Spinal cord (tissue), 10 donors: Measurements from ENCODE around the gene EPHA7. TPM values are rescaled to one million over a fixed set of nuclear protein-coding genes. Genes with fewer than 3 reads are reported as not detected.

Source experiments
- DNase-seq, 6 donors: peaks; one replicate each; pipeline versions ENCODE4 v3.0.0 to v3.0.0-alpha.2; 2013 to 2015; ENCODE audit warnings: low spot score in 6 of 6, low read depth in 4 of 6
- H3K27ac ChIP-seq: one replicate; pipeline ENCODE4 v1.5.1; 2013; ENCODE audit warnings: low read depth, low read length, control low read depth
- H3K27me3 ChIP-seq: one replicate; pipeline ENCODE4 v1.6.1; 2013; ENCODE audit warnings: low read length; ENCODE audit not compliant: control insufficient read depth, insufficient read depth
- H3K36me3 ChIP-seq: one replicate; pipeline ENCODE4 v1.6.1; 2013; ENCODE audit warnings: low read length; ENCODE audit not compliant: control insufficient read depth, insufficient read depth
- H3K4me1 ChIP-seq: one replicate; pipeline ENCODE4 v1.6.1; 2013; ENCODE audit warnings: low read length; ENCODE audit not compliant: control insufficient read depth, insufficient read depth
- H3K4me3 ChIP-seq: one replicate; pipeline ENCODE4 v1.5.1; 2013; ENCODE audit warnings: low read depth, low read length, control low read depth
- H3K9me3 ChIP-seq: one replicate; pipeline ENCODE4 v1.6.1; 2013; ENCODE audit warnings: low read length; ENCODE audit not compliant: control insufficient read depth, insufficient read depth
- WGBS: methylation state at CpG from one replicate; pipeline ENCODE4 v1.1.5; 2013; ENCODE audit warnings: missing lambda C conversion rate; ENCODE audit not compliant: insufficient coverage; 5-methylcytosine and 5-hydroxymethylcytosine counted together
- polyA plus RNA-seq, 2 donors: library from polyadenylated mRNA; unstranded; fragments of 120-200 nt; gene quantifications; one replicate each; pipeline ENCODE4 v1.2.1, GENCODE V29; 2013; ENCODE audit not compliant: insufficient read length in 2 of 2
- total RNA-seq, 2 donors: library from RNA; depleted of rRNA in 1 of 2; stranded (reverse); fragments of 120-200 nt in 1 of 2; fragments of >200 nt in 1 of 2; gene quantifications; one replicate each; pipeline versions ENCODE4 v1.2.3 to v1.2.4, GENCODE V29; 2013 to 2014
- donor health status: healthy.

Gene EPHA7
- total and polyA plus RNA-seq, 4 donors: 16.3 to 90.2 (median 45.7) TPM

GRCh38 chr6:93238632-93239031 is 180.7 kb downstream of the EPHA7 start:
- H3K4me1 ChIP-seq: no peaks in the 10 kb centered on the region
- WGBS: no CpG with 5 or more reads among the region's 1 CpG
- no peaks in the 10 kb centered on the region for H3K9me3 ChIP-seq
- no peak for DNase-seq
- no peaks in the 10 kb centered on the region for H3K27me3 ChIP-seq
- H3K4me3 ChIP-seq: no peak overlapping the region
- H3K36me3 ChIP-seq: no peaks in the 10 kb centered on the region
- no peak overlapping the region for H3K27ac ChIP-seq

GRCh38 chr6:93235775-93236174 is 183.6 kb downstream of the EPHA7 start:
- no peaks in the 10 kb centered on the region for H3K4me1 ChIP-seq
- H3K36me3 ChIP-seq: no peaks in the 10 kb centered on the region
- WGBS: 71% methylated on average over 2 of the region's 3 CpGs
- H3K27ac ChIP-seq: no peak overlapping the region
- no peak for DNase-seq
- no peaks in the 10 kb centered on the region for H3K9me3 ChIP-seq
- no peak overlapping the region for H3K4me3 ChIP-seq
- H3K27me3 ChIP-seq: no peaks in the 10 kb centered on the region

- WGBS: no CpG with 5 or more reads among the region's 1 CpG
- Histone ChIP-seq H3K4me3 (no peak overlapping the region), H3K27ac (no peak overlapping the region), H3K36me3 (no peaks in the 10 kb centered on the region), H3K27me3 (no peaks in the 10 kb centered on the region), H3K4me1 (no peaks in the 10 kb centered on the region), H3K9me3 (no peaks in the 10 kb centered on the region)
- DNase-seq: no peak
These were observed 192.5 kb downstream of the EPHA7 start for GRCh38 chr6:93226822-93227221.

- DNase-seq: no peak
- Histone ChIP-seq H3K27me3 (no peaks in the 10 kb centered on the region), H3K36me3 (no peaks in the 10 kb centered on the region), H3K9me3 (no peaks in the 10 kb centered on the region), H3K4me3 (no peak overlapping the region), H3K27ac (no peak overlapping the region), H3K4me1 (no peaks in the 10 kb centered on the region)
- WGBS: 83% methylated on average over 1 of the region's 4 CpGs
These were observed 197.1 kb downstream of the EPHA7 start for GRCh38 chr6:93222071-93222851.

- no peaks in the 10 kb centered on the region for H3K9me3 ChIP-seq
- 100% methylated on average over 1 of the region's 1 CpG for WGBS
- no peak overlapping the region for H3K4me3 ChIP-seq
- H3K4me1 ChIP-seq: no peaks in the 10 kb centered on the region
- DNase-seq: no peak
- no peaks in the 10 kb centered on the region for H3K36me3 ChIP-seq
- no peaks in the 10 kb centered on the region for H3K27me3 ChIP-seq
- no peak overlapping the region for H3K27ac ChIP-seq
These were observed 199.9 kb downstream of the EPHA7 start for GRCh38 chr6:93219447-93219846.

- peak in 1 of 6 donors; percentile 36 for DNase-seq
- H3K27ac ChIP-seq: no peak overlapping the region
- no peak overlapping the region for H3K4me3 ChIP-seq
- no CpG with 5 or more reads among the region's 2 CpGs for WGBS
- H3K4me1 ChIP-seq: no peaks in the 10 kb centered on the region
- H3K36me3 ChIP-seq: no peaks in the 10 kb centered on the region
- H3K9me3 ChIP-seq: no peaks in the 10 kb centered on the region
- H3K27me3 ChIP-seq: no peaks in the 10 kb centered on the region
These were observed 201.3 kb downstream of the EPHA7 start for GRCh38 chr6:93218096-93218495.

- WGBS: 50% methylated on average over 2 of the region's 2 CpGs
These were observed 206.3 kb downstream of the EPHA7 start for GRCh38 chr6:93213028-93213427.

GRCh38 chr6:93210908-93211307 is 208.5 kb downstream of the EPHA7 start:
- H3K4me3 ChIP-seq: no peak overlapping the region
- no peak for DNase-seq
- H3K27ac ChIP-seq: no peak overlapping the region

More at GRCh38 chr6:93213028-93213427, 206.3 kb downstream of the EPHA7 start:
- Histone ChIP-seq H3K36me3 (no peaks in the 10 kb centered on the region), H3K4me3 (no peak overlapping the region), H3K9me3 (no peaks in the 10 kb centered on the region), H3K4me1 (no peaks in the 10 kb centered on the region), H3K27me3 (no peaks in the 10 kb centered on the region), H3K27ac (no peak overlapping the region)
- no peak for DNase-seq

GRCh38 chr6:93209358-93209757 is 210.0 kb downstream of the EPHA7 start:
- no peaks in the 10 kb centered on the region for H3K9me3 ChIP-seq
- H3K27me3 ChIP-seq: no peaks in the 10 kb centered on the region
- H3K4me3 ChIP-seq: no peak overlapping the region
- no peak for DNase-seq
- no peak overlapping the region for H3K27ac ChIP-seq
- H3K36me3 ChIP-seq: no peaks in the 10 kb centered on the region
- WGBS: 80% methylated on average over 2 of the region's 4 CpGs
- no peaks in the 10 kb centered on the region for H3K4me1 ChIP-seq

More at GRCh38 chr6:93210908-93211307, 208.5 kb downstream of the EPHA7 start:
- Histone ChIP-seq H3K36me3 (no peaks in the 10 kb centered on the region), H3K27me3 (no peaks in the 10 kb centered on the region), H3K4me1 (no peaks in the 10 kb centered on the region), H3K9me3 (no peaks in the 10 kb centered on the region)

- Histone ChIP-seq H3K36me3 (no peaks in the 10 kb centered on the region), H3K27ac (no peak overlapping the region), H3K4me3 (no peak overlapping the region), H3K9me3 (no peaks in the 10 kb centered on the region), H3K27me3 (no peaks in the 10 kb centered on the region), H3K4me1 (no peaks in the 10 kb centered on the region)
- WGBS: no CpG with 5 or more reads among the region's 1 CpG
- DNase-seq: peak in 1 of 6 donors; percentile 34
These were observed 222.9 kb downstream of the EPHA7 start for GRCh38 chr6:93196406-93196970.
